Mucosa of rectum (tissue), 2 donors: Measurements from ENCODE around the gene DLGAP1.

Source experiments
- H3K27ac ChIP-seq, 2 donors: one replicate each; pipeline ENCODE4 v1.7.0; 2013; ENCODE audit warnings: inconsistent platforms in 2 of 2, low read depth in 2 of 2, low read length in 2 of 2
- H3K27me3 ChIP-seq, 2 donors: one replicate each; pipeline ENCODE4 v1.7.0; 2013; ENCODE audit warnings: low read length in 2 of 2; ENCODE audit not compliant: control insufficient read depth in 2 of 2, insufficient read depth in 2 of 2
- H3K36me3 ChIP-seq, 2 donors: one replicate each; pipeline ENCODE4 v1.7.0; 2013; ENCODE audit warnings: low read length in 2 of 2; ENCODE audit not compliant: control insufficient read depth in 2 of 2, insufficient read depth in 2 of 2
- H3K4me1 ChIP-seq, 2 donors: one replicate each; pipeline ENCODE4 v1.7.0; 2013; ENCODE audit warnings: low read length in 2 of 2, mild to moderate bottlenecking in 1 of 2; ENCODE audit not compliant: control insufficient read depth in 2 of 2, insufficient read depth in 2 of 2
- H3K4me3 ChIP-seq, 2 donors: one replicate each; pipeline ENCODE4 v1.7.0; 2013; ENCODE audit warnings: low read length in 2 of 2
- H3K9ac ChIP-seq, 2 donors: one replicate each; pipeline ENCODE4 v1.7.0; 2013; ENCODE audit warnings: low read length in 2 of 2, low read depth in 1 of 2, mild to moderate bottlenecking in 1 of 2
- H3K9me3 ChIP-seq, 2 donors: one replicate each; pipeline ENCODE4 v1.7.0; 2013; ENCODE audit warnings: low read length in 2 of 2; ENCODE audit not compliant: control insufficient read depth in 2 of 2
- donor health status: healthy.
- donor health status: Normal muscosa, but diverticular disease.

The DLGAP1 gene

DNA sequence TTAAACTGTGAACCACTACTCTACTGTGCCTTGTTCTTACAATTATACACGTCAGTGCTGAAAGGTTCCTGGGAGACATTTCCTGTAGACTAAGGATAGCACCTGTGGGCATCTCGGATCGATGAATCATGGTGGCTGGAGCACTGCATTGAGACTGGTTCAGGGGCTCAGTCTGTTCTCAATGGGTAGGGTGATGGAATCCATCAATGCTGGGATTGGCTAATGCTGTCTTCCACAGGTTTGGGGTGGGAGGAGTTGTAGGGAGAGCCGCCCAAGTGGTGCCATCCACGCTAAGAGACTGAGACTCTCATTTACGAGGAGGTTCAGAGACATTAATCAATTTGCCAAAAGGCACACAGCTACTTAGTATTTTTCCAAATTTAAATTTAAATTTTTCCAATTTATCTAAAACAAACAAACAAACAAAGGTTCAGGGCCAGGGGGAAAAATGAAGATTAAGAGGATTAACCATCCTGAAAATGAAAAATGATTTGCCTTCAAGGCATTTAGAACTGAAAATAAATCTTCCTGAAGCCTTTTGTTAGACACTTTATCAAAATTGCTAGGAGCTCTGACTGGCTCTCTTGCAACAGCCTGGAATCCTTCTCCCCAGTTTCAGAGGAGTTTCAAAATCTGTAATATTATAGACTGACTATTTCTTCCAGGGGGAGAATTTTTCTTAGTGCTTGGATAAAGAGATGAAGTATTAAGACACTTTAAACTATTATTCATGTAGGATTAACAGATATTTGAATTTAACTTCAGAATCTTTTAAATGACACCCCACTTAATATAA is 645.9 kb downstream of the DLGAP1 start:
- no peaks in the 10 kb centered on the region for H3K4me1 ChIP-seq
- H3K27ac ChIP-seq: no peak overlapping the region
- no peak overlapping the region for H3K4me3 ChIP-seq
- H3K9me3 ChIP-seq: no peaks in the 10 kb centered on the region
- H3K9ac ChIP-seq: no peak overlapping the region
- no peaks in the 10 kb centered on the region for H3K27me3 ChIP-seq
- no peaks in the 10 kb centered on the region for H3K36me3 ChIP-seq

DNA sequence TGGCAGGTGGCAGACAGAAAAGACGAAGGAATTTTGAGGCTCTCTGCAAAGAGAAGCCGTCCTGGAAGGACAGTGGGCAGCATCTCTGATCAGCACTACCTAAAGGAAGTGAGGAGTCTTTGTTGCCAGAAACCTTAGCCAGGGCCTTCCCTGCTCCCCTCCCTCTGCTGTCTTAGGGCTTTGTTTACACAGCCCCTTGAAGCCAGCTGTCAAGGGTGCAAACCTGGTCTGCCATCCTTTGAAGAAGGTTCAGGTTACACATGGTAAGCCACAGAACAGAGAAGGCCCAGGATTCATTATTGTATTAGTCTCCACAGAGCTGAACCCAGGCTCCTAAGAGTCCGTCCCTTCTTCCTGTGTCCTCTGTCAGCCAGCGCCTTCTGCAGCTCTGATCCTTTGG is 648.5 kb downstream of the DLGAP1 start:
- Histone ChIP-seq H3K27ac (no peak overlapping the region), H3K4me1 (no peaks in the 10 kb centered on the region), H3K27me3 (no peaks in the 10 kb centered on the region), H3K36me3 (no peaks in the 10 kb centered on the region), H3K9ac (no peak overlapping the region), H3K9me3 (no peaks in the 10 kb centered on the region), H3K4me3 (no peak overlapping the region)

DNA sequence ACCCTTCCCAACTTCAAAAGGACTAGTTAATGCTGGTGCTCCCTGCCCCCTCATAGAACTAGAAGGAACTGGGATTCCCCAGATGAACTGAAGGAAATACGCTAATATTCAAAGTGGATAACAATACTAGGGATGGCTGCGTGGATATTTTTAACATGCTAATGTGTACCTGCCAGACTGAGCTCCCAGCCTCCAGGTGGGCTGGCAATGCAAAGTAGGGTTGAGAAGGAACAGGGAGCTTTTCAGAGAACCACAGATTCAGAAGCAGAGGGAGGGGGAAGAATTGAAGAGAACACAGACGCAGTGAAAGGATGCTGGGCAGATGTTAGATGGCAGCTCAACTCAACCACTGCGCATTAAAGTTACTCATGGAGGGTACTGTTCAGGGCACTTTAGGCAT is 650.8 kb downstream of the DLGAP1 start:
- H3K27me3 ChIP-seq: no peaks in the 10 kb centered on the region
- no peaks in the 10 kb centered on the region for H3K9me3 ChIP-seq
- H3K4me3 ChIP-seq: no peak overlapping the region
- H3K36me3 ChIP-seq: no peaks in the 10 kb centered on the region
- H3K27ac ChIP-seq: no peak overlapping the region
- no peaks in the 10 kb centered on the region for H3K4me1 ChIP-seq
- H3K9ac ChIP-seq: no peak overlapping the region

DNA sequence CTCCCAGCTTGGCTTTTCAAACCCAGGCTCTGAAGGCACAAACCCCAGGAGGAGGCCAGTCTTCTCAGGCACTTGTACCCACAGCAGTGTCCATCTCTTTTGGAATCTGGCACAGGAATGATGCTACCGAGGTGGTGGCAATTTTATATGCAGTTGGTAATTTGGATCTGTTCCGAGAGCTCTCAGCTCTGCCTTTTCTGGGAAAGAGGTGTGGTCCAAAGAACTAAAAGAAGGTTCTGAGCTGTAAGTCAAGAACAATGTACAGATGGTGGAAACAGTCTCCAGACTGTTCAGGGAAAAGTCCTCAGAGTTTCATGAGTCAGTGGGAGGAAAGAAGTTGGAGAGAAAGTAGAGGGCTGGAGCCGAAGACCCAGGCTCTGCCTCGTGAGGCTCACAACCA is 651.8 kb downstream of the DLGAP1 start:
- Histone ChIP-seq H3K27me3 (no peaks in the 10 kb centered on the region), H3K4me1 (no peaks in the 10 kb centered on the region), H3K36me3 (no peaks in the 10 kb centered on the region), H3K27ac (no peak overlapping the region), H3K9me3 (no peaks in the 10 kb centered on the region), H3K4me3 (no peak overlapping the region), H3K9ac (no peak overlapping the region)

DNA sequence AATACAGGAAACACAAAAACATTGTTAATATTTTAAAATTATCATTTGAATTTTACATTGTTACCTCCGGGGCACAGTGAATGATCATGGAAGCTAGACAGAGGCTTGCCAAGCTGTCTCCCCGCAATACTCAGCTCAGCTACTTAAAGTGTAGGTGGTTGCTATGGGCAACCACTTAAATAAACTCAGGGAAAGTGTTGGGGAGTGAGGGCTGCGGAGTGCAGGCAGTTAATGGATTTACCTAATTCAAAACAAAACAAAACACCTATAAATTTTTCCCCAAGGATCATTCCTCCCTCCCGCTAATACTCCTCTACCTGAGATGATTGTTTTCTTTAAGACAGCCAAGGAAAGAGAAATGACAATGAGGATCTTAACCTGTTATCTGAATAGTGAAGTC is 655.6 kb downstream of the DLGAP1 start:
- Histone ChIP-seq H3K4me3 (no peak overlapping the region), H3K27ac (no peak overlapping the region), H3K36me3 (no peaks in the 10 kb centered on the region), H3K9me3 (no peaks in the 10 kb centered on the region), H3K27me3 (no peaks in the 10 kb centered on the region), H3K9ac (no peak overlapping the region), H3K4me1 (no peaks in the 10 kb centered on the region)

DNA sequence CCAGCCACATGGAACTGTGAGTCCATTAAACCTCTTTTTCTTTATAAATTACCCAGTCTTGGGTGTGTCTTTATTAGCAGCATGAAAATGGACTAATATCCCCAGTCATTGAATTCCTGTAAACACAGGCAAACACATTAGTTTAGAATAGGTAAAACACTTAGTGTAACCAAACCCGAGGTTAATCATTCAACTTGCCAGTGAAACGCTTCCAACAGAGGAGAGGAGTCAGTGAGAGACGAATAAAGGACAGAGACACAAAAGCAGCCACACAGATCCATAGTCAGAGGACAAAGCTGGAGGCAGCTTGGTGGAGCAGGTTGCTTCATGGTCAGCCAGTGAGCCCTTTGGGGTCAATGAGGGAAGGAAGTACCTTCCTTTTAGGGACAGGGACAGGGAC is 657.1 kb downstream of the DLGAP1 start:
- Histone ChIP-seq H3K4me1 (no peaks in the 10 kb centered on the region), H3K27ac (no peak overlapping the region), H3K27me3 (no peaks in the 10 kb centered on the region), H3K9ac (no peak overlapping the region), H3K9me3 (no peaks in the 10 kb centered on the region), H3K36me3 (no peaks in the 10 kb centered on the region), H3K4me3 (no peak overlapping the region)

DNA sequence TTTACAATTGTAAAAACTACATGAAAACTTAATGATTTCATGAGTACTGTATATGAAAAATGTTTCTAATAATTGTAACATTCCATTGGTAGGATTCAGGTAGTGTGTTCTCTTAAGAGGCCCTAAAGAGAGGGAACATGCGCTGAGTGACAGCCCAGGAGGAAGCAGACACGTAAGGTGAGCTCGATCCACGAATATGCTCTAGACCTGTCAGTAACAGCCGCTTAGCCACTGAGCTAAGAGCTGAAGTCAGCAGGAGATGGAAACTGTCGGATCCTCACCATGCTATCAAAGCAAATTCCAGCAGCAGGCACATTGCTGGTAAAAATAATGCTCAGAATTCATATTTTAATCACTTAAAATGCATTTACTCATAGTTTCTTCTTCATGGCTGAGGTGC is 658.7 kb downstream of the DLGAP1 start:
- no peaks in the 10 kb centered on the region for H3K4me1 ChIP-seq
- no peak overlapping the region for H3K27ac ChIP-seq
- no peaks in the 10 kb centered on the region for H3K36me3 ChIP-seq
- no peaks in the 10 kb centered on the region for H3K9me3 ChIP-seq
- no peak overlapping the region for H3K9ac ChIP-seq
- H3K27me3 ChIP-seq: no peaks in the 10 kb centered on the region
- H3K4me3 ChIP-seq: no peak overlapping the region

DNA sequence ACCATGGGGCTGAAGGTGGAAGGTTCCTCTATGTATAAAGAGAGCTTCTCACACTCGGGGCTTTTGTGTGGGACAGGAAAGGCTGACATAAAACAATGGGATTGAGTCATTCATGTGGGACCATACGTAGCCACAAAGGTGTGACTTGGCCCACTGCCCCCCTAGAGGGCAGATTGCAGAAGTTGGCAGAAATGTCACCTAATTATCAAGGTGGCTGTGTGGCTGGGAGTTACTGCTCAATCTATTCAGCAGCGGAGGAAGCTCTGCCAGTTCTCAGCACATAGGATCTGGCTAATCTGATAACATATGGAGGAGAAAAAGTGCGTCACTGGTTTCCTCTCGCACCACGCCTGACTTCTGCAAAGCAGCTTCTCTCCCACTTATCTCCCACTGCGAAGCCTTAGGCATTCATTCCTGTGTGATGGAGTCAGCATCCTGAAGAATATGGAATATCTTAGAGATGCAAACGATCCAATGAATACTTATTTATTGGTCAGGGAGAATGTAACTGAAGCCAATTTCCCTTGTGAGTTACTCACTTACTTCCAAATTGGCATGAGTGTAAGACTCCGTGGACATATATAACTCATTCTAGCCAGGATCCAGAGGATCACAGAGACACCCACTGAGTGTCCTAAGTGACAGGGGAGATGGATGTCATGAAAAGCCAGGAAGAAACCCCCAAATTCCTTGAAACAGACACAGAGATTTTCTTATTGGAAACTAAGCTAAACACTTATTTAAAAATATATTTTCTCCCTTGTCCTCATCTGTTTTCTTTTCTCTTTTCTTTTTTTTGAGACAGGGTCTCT is 660.4 kb downstream of the DLGAP1 start:
- no peaks in the 10 kb centered on the region for H3K27me3 ChIP-seq
- no peak overlapping the region for H3K9ac ChIP-seq
- no peak overlapping the region for H3K4me3 ChIP-seq
- H3K36me3 ChIP-seq: no peaks in the 10 kb centered on the region
- H3K27ac ChIP-seq: no peak overlapping the region
- H3K4me1 ChIP-seq: no peaks in the 10 kb centered on the region
- no peaks in the 10 kb centered on the region for H3K9me3 ChIP-seq

DNA sequence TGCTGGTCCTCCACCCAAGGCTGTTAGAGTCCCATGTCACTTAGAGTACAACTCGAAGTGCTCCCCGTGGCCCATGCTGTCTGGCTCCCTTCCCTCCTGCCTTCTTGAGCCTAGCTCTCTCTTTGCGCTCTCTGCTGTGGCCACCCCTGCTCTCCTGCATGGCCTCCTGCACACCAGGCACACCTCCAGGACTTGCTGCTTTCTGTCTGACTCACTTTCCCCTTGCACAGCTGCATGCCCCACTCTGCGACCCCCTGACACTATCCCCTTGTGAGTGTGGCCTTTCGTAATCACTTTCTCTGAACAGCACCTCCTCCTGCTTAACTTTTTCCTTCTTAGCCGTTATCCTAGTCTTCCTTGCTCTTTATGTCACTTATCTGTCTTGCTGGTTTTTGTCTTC is 661.6 kb downstream of the DLGAP1 start:
- Histone ChIP-seq H3K27me3 (no peaks in the 10 kb centered on the region), H3K27ac (no peak overlapping the region), H3K4me3 (no peak overlapping the region), H3K9me3 (no peaks in the 10 kb centered on the region), H3K9ac (no peak overlapping the region), H3K4me1 (no peaks in the 10 kb centered on the region), H3K36me3 (no peaks in the 10 kb centered on the region)

DNA sequence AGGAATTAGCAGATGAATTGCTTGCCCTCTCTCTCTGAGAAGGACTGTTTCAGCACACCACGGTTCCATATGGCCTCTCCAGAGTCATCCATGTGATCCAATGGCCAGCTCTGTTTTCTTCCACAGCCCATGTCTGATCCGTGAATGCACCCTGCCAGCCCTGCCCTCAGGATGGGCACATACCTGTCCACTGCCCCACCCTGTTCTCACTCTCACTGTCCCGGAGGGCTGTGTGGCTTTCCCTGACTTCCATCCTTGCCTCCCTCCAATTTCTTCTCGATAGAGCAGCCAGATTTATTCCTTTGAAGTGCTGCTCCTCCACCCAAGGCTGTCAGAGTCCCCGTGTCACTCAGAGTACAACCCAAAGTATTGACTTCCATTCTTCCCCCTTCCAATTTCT is 662.0 kb downstream of the DLGAP1 start:
- H3K27me3 ChIP-seq: no peaks in the 10 kb centered on the region
- no peaks in the 10 kb centered on the region for H3K9me3 ChIP-seq
- H3K4me1 ChIP-seq: no peaks in the 10 kb centered on the region
- no peak overlapping the region for H3K4me3 ChIP-seq
- no peaks in the 10 kb centered on the region for H3K36me3 ChIP-seq
- no peak overlapping the region for H3K9ac ChIP-seq
- H3K27ac ChIP-seq: no peak overlapping the region
